ENCODE data around the gene ADAMTS9.

Gene ADAMTS9

GRCh38 chr3:64483467-64483866 is 204.3 kb downstream of the ADAMTS9 start:
- DNase-seq, result no peak

DNA sequence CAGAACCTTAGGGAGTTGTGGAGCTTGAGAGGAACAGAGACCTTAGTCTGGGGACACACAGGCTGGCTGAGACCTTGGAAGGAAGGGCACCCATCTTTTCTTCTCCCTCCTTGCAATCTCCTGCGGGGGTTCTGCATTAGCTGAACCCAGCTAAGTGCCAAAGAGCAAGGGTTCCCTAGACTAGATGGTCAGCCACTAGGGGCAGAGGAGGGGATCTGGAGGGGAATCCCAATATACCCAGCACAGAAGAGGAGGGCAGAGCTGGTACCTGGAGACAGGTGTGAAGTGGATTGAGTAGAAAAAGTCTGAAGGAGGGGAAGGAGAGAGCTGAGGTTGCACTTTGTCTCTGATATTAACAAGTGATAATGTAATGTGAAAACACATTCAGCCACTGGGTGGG is 212.8 kb downstream of the ADAMTS9 start:
- DNase-seq, result no peak

- DNase-seq, result no peak
Observed at GRCh38 chr3:64473466-64473865, 214.3 kb downstream of the ADAMTS9 start.

DNA sequence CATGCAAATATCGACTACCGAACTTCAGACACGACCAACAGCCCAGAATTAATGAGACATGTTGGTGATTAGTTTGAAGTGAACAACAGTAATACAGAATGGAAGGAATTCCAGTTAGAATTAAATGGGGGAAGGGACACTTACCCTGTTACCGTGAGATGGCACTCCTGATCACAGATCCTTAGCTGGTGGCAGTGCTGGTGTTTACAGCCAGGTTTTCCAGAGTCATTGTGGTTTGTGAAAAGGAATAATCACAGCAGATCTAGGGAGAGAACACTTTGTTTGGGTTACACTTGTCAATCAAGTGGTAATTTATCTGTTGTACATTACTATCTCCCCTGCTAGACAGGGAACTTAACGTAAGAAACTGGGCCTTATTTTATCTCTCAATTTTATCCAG is 217.4 kb downstream of the ADAMTS9 start:
- no peak for DNase-seq

DNA sequence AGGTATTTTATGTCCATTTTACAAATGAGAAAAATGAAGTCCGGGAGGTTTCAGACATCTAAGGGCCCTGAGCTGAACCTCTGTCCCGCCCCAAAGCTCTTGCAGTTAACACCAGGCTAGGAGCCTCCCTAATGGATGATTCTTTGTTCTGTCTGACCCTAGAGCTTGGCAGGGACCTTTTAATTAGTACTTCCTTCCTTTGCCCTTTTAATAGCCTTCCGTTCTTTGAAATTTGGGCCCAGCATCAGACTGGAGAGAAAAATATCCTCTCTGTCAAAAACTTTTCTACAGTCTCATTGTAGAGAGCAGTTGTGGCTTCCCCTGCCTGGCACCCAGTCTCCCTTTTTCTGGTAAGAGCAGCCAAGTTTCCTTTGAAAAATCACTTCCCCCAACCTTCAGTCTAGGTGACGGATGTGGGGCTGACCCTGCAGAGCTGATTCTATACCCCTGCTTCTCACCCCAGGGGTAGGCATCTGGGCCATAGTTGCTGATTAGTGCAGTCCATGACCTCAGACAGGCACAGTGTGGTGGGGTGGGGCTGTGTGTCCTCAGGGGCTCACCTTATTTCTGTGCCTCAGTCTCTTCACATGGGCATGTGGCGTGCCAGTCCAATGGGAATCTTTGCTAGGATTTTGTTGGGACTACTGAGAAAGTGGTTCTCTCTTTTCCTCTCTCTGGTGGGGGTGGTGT is 220.4 kb downstream of the ADAMTS9 start:
- DNase-seq, result no peak

All from NCI-H1694 treated with DMSO at 0.1 percent for 48 hours (cell line).